BE2C (cell line): ENCODE results near the gene RNASEH2B.

ENCODE experiments used
- DNase-seq: peaks from one replicate; pipeline ENCODE4 v3.0.0-alpha.2; 2020
- H3K27me3 ChIP-seq: fragments of 250-450 bp; sonication (Bioruptor Pico); 2 replicates; pipeline ENCODE4 v1.5.1; 2020; ENCODE audit warnings: mild to moderate bottlenecking
- H3K36me3 ChIP-seq: fragments of 250-450 bp; sonication (Bioruptor Pico); 2 replicates; pipeline ENCODE4 v1.5.1; 2020; ENCODE audit warnings: mild to moderate bottlenecking
- H3K4me1 ChIP-seq: fragments of 250-450 bp; sonication (Bioruptor Pico); 2 replicates; pipeline ENCODE4 v1.5.1; 2020
- H3K4me3 ChIP-seq: 2 replicates; pipeline ENCODE4 v1.5.1; 2011; ENCODE audit warnings: low read depth, low read length
- H3K9me3 ChIP-seq: fragments of 250-450 bp; sonication (Bioruptor Pico); 2 replicates; pipeline ENCODE4 v1.5.1; 2020
- CTCF ChIP-seq: IDR thresholded peaks from 2 replicates; pipeline ENCODE4 v1.5.1; 2012; ENCODE audit warnings: mild to moderate bottlenecking, low read depth, low read length

The RNASEH2B gene

GRCh38 chr13:50888362-50888761, 21.2 kb upstream of the RNASEH2B start:
- TF ChIP-seq CTCF = no peak
- DNase-seq = no peak
- H3K4me3 ChIP-seq = no peak overlapping the region
- H3K9me3 ChIP-seq = no peaks in the 10 kb centered on the region
- H3K27me3 ChIP-seq = no peaks in the 10 kb centered on the region
- H3K4me1 ChIP-seq = no peaks in the 10 kb centered on the region; the same call in 1 of the 2 replicates
- no peaks in the 10 kb centered on the region for H3K36me3 ChIP-seq

DNA sequence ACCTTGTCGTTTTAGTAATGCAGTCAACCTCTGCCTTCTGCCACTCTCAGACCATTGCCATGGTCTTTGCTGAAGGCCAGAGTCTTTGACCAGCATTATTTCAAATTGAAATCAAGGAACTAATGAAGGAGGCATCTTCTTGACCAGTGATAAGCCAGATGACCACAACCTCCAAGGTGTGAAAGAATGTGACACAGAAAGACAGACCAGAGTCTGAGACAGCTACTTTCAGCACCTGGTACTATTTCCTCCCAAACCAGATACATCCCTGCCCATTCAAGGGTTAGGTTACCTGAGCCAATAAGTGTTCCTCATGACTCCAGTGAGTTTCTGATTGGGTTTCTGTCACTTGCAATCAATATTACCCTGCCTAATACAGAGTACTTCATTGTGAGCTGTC, 20.3 kb upstream of the RNASEH2B start:
- Histone ChIP-seq H3K27me3 (no peaks in the 10 kb centered on the region), H3K4me3 (no peak overlapping the region), H3K9me3 (no peaks in the 10 kb centered on the region), H3K4me1 (peaks cover 7% of the 10 kb centered on the region), H3K36me3 (no peaks in the 10 kb centered on the region)
- TF ChIP-seq CTCF = no peak
- no peak for DNase-seq

DNA sequence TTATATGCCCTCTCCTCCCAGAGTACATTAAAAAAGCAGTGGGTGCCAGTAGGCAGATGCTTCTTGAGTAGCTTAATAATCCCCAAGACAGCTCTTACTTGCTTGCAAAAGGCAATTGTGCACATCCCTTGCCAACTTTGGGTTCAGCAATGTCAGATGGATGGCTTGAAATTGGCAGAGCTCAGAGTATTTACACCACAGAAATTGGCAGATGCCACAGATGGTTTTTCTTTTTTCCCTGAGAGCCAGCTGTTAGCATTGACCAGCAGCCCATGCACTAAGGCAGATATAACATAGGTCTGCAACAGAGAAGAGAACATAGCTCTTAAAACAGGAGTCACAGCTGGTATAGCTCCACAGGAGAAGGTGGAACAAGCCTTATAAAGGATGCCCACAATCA, 18.4 kb upstream of the RNASEH2B start:
- Histone ChIP-seq H3K4me1 (peaks cover 12% of the 10 kb centered on the region), H3K36me3 (no peaks in the 10 kb centered on the region), H3K27me3 (no peaks in the 10 kb centered on the region), H3K4me3 (no peak overlapping the region), H3K9me3 (no peaks in the 10 kb centered on the region)
- DNase-seq = no peak
- TF ChIP-seq CTCF = no peak

- H3K9me3 ChIP-seq = no peaks in the 10 kb centered on the region
- H3K27me3 ChIP-seq = no peaks in the 10 kb centered on the region
- no peaks in the 10 kb centered on the region for H3K36me3 ChIP-seq
- no peak for TF ChIP-seq CTCF
- no peak overlapping the region for H3K4me3 ChIP-seq
- no peak for DNase-seq
- H3K4me1 ChIP-seq = peaks cover 12% of the 10 kb centered on the region
Measured at GRCh38 chr13:50892210-50892944, 17.2 kb upstream of the RNASEH2B start.

DNA sequence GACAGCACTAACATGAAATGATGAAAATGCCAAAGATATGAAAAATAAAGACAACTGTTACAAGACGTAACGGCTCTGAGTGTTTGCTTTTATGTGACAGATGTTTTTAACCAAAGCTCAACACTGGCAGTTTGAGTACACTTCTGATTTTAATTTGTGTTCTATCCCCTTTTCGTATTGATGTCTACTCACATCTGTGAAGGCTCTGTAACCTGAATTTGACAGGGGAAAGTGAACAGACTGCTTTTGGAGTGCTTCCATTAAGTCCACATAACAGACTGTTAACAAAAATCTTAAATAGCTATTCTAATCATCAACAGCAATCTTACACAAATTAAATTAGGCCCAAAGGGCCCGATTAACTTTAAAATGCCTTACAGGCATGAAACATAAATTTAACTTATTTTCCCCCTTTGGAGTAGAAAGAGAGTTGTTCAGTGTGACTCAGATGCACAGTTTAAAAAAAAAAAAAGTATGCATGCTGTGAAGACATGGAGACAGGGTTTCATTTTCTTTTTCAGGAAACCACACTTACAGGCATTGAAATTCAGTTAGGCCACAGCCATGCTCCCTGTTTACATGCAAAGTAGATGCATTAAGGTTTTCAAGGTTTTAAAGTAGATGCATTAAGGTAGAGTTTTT, 16.3 kb upstream of the RNASEH2B start:
- no peaks in the 10 kb centered on the region for H3K36me3 ChIP-seq
- TF ChIP-seq CTCF = no peak
- H3K4me1 ChIP-seq = peaks cover 12% of the 10 kb centered on the region
- DNase-seq = no peak
- no peaks in the 10 kb centered on the region for H3K27me3 ChIP-seq
- no peak overlapping the region; the same call in 1 of the 2 replicates for H3K4me3 ChIP-seq
- no peaks in the 10 kb centered on the region for H3K9me3 ChIP-seq

DNA sequence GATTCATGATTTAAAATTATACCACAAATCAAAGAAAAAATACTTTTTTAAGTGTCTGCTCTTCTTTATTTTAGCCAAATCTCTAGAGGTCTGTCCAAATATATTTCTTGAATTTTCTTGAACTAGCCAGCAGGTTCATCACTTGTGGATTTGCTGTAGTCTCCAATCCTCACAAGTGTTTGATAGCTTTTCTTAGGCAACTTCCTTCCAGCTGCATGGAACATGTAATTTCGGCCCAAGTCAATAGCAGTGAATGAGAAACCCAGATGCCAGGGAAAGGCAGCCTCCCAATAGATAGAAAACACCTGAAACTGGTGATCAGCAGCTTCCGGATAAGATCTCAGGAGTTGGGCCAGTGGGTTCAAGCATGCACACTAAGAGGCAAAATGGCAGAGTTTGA, 15.6 kb upstream of the RNASEH2B start:
- Histone ChIP-seq H3K4me1 (peaks cover 12% of the 10 kb centered on the region), H3K9me3 (no peaks in the 10 kb centered on the region), H3K4me3 (no peak overlapping the region), H3K27me3 (no peaks in the 10 kb centered on the region), H3K36me3 (no peaks in the 10 kb centered on the region)
- no peak for DNase-seq
- TF ChIP-seq CTCF = no peak
